Stimulated activated CD4-positive, alpha-beta T cell treated with anti-CD3 and anti-CD28 coated beads, Interleukin-4, amount 100 ng/mL, for 48 hours (primary cell): ENCODE results near the gene KIF3C.
"Not testable (repeated sequence)": the region's sequence is repeated elsewhere in the genome, so short reads cannot be mapped to it uniquely, and the experiment has no call there.

Experiments used
- DNase-seq, 2 donors: peaks; one replicate each; pipeline ENCODE4 v3.0.0-alpha.2; 2020; ENCODE audit warnings: low read depth in 2 of 2

KIF3C gene

GRCh38 chr2:25960920-25961319 lies 21.4 kb downstream of the KIF3C start:
- no peak for DNase-seq

GRCh38 chr2:25960396-25960795 lies 21.9 kb downstream of the KIF3C start:
- DNase-seq = no peak

DNA sequence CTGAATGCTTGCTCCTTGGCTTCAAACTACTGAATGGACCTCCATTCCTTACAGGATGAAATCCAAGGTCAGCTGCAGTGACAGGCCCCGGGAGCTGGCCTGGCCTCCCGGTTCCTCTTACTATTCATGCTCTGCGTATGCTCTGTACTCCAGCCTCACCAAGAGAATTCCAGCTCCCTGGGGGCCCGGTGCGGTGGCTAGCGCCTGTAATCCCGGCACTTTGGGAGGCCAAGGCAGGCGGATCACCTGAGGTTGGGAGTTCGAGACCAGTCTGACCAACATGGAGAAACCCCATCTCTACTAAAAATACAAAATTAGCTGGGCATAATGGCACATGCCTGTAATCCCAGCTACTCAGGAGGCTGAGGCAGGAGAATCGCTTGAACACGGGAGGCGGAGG lies 23.7 kb downstream of the KIF3C start:
- not testable (repeated sequence) for DNase-seq

DNA sequence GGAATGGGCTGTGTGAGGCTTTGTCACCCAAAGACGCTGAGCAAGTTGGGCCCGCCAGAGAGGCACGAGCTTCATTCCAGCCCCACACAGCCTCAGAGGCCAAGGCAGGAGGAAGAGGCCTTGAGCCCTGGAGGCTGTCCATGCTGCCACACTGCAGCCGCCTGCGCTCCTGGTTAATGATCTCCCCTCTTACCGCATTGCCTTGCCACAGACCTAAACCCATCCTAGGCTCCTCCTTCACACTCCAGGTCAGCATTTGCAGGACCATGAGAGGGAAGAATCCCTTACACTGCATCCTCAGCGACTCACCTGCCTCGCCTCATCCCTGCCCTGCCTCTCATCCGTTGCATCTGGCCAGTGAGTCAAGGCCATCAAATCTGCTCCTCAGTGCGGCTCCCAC lies 24.6 kb downstream of the KIF3C start:
- DNase-seq = no peak

- no peak for DNase-seq
Observed at GRCh38 chr2:25955869-25956535, 26.3 kb downstream of the KIF3C start.

- DNase-seq = no peak
Observed at GRCh38 chr2:25955036-25955435, 27.3 kb downstream of the KIF3C start.

DNA sequence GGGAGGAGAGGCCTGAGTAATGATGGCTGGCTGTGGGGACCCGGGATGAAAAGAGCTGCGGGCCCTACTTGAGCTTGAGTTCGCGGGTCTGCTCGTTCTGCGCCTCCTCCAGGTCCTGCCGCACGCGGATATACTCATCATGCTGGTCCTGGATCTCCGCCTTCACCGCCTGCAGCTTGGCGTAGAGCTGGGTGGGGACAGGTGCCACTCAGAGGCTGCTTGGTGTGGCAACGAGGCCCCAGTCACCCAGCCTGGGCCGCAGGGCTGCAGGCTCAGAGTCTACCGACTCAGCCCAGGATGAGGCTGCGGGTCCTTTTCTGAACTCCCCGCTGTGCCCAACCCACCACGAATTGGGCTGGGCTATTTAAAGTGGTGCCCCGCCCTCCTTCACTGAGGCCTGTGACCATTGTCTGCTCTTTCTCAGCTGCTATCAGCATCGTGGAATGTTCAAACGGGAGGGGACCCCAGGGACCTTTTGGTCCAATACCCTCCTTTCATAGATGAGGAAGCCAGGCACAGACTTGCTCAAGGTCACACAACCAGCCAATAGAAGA lies 28.0 kb downstream of the KIF3C start:
- DNase-seq = no peak

DNA sequence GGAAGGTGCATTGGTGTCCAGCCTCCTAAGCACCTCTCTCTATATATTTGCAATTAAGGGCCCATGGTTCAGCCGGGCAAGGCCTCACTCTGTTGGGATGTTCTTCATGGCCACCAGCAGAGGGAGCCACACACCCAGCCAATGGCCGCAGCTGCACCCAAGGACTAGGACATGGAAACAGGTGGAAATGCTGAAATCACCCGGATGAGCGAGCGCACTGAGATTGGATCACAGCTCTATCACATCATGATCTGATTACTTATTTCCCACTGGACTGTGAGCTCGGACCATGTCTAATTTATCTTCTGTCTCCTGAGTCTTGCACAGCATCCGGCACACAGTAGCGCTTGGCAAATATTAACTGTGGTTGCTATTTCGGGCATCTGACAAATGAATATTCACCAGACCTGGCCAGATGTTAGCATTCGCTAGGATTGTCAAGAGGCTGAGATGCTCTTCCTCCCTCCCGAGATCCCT lies 31.2 kb downstream of the KIF3C start:
- DNase-seq = peak; percentile 60

- DNase-seq = no peak
Observed at GRCh38 chr2:25948437-25948836, 33.9 kb downstream of the KIF3C start.

DNA sequence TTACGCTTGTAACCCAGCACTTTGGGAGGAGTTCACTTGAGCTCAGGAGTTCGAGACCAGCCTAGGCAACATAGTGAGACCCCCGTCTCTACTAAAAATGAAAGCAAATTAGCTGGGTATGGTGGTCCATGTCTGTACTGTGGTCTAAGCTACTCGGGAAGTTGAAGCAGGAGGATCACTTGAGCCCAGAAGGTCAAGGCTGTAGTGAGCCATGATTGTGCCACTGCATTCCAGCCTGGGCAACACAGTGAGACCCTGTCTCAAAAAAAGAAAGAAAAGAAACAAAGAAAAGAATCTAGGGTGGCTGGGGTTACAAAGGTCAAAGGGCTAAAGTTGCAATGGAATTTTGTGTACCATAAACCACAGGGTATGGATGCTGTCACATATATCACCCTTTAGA lies 41.3 kb downstream of the KIF3C start:
- no peak for DNase-seq

GRCh38 chr2:25939257-25939668 lies 43.0 kb downstream of the KIF3C start:
- DNase-seq = no peak

DNA sequence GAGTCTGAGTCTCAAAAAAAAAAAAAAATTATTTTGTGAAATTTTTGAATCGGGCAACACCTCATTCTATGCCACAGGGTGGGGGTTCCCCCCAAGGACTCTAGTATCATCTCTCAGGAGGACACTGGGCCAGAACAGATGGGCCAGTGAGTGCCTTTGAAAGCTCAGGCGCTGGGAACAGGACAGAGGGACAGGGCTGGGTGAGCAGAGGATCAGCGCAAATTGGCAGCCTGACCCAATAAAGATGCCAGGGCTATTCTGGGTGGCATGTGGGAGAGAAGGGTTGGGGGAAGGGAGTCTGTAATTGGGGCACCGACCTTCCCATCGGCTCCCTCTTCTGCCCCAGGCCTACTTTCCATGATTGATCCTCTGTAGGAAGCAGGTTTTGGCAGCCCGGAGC lies 44.0 kb downstream of the KIF3C start:
- no peak for DNase-seq

DNA sequence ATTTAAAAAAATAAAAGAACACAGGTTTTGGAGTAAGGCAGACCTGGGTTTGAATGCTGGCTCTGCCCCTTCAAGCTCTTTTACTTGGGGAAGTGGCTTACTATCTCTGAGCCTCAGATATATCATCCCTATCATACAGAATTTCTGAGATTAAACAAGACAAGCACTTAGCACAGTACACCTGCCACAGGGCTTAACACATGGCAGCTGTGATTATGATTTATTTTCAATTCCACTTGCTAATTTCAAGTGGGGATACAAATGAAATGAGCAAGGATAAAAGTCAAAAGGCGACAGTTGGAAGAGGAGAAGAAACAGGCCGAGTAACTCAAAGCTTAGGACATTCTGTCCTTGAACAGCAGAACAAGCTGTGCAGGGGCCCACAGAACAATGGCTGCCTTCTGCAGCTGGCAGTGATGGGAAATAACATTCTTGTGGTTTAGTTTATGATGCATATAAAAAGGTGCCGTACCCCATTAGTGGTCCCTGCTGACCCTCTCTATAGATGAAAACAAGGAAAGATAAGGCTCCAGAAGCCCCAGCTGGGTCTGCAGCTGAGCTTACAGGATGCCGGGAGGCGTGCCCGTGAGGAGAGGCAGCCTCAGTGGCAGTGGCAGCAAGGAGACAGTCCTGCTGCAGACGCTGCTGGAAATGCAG lies 45.3 kb downstream of the KIF3C start:
- DNase-seq = no peak

DNA sequence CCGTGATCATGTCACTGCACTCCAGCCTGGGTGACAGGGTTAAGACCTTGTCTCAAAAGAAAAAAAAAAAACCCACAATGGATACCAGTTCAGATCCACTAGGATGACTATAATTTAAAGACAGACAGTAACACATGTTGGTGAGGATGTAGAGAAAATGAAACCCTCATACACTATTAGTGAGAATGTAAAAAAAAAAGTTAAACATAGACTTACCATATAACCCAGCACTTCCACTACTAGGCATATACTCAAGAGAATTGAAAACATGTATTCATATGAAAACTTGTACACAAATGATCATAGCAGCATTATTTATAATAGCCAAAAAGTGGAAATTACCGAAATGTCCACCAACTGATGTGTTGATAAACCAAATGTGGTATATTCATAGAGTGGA lies 48.7 kb downstream of the KIF3C start:
- DNase-seq = no peak

DNA sequence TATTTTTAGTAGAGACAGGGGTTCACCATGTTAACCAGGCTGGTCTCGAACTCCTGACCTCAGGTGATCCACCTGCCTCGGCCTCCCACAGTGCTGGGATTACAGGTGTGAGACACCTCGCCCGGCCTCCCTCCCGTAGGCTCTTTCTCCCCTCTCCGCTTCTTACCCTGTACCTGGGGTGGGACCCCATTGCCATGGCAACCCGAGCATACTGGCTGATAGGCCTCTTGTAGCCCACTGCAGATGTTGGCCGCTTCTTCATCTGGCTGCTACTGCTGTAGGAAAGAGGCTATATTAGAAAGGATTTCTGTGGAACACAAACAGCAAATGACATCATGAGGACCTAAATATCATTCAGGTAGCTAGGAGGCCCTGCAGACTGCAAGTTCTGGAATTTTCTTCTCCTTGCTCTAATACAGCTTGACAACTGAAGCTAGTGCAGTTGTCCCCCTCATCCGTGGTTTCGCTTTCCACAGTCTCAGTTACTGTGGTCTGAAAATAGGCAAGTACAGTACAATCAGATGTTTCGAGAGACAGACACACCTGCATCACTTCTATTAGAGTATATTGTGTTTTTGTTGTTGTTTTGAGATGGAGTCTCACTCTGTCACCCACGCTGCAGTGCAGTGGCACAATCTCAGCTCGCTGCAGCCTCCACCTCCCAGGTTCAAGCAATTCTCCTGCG lies 52.4 kb downstream of the KIF3C start:
- DNase-seq = no peak

DNA sequence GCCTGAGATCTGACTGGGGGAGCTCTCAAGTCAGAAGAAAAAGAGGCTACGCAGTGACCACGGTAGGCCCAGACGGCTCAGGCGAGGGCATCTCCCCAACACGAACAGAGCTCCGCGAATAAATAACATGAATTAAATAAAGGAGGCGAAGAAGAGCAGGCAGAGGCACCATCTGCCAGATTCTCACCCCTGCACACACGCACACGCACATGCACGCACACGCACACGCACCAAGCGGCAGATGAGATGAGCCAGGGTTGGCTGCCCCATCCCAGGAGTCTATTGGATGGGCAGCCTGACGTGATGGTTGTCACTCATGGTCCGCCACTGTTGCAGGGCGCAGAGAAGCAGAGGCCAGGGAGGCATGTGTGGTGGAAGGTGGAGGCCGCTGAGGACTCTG lies 53.6 kb downstream of the KIF3C start:
- no peak for DNase-seq

GRCh38 chr2:25926984-25927756 lies 55.1 kb downstream of the KIF3C start:
- DNase-seq = no peak

DNA sequence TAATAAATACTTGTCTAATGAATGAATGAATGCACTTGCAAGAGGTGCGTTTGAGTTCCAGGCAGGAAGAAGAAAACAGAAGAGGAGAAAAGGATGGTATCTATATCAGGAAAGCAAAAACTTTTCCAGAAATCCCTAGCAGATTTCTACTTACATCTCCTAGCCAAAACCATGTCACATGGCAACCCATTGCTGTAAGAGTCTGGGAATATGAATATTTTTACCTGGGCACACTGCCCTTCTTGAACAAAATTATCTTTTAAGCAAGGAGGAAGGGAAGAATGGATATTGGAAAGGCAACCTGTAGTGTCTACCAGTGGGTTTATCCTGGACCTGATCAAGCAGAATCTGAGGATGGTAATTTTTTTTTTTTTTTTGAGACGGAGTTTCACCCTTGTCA lies 59.8 kb downstream of the KIF3C start:
- DNase-seq = no peak

DNA sequence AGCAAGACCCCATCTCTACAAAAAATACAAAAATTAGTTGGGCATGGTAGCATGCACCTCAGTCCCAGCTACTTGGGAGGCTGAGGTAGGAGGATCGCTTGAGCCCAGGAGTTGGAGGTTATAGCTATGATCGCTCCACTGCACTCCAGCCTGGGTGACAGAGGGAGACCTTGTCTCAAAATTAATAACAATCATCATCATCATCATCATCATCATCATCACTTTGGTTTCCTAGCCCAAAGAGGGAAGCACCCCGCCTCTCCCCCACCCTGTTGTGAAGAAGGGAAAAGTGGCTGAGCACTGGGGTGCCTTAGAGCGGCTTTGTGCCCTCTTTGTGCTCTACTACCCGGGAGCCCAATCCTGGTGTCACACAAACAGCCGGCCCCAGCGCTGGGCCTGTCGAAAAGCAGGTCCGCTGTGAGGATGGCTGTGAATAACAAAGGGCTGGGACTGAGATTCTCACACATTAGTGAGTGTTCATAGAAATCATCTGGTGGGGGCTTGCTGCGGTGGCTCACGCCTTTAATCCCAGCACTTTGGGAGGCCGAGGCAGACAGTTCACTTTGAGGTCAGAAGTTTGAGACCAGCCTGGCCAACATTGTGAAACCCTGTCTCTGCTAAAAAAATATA lies 61.4 kb downstream of the KIF3C start:
- DNase-seq = no peak

DNA sequence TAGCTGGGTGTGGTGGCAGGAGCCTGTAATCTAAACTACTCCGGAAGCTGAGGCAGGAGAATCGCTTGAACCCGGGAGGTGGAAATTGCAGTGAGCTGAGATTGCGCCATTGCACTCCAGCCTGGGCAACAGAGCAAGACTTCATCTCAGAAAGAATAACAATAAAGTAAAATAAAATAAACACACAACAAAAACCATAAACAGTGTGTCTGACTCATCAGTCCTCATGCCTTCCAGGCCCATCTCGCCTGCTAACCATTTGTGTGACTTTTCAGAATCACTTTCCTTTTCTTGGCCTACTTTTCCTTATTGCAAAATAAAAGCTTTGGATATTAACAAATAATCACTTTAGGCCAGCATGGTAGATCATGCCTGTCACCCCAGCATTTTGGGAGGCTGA lies 62.0 kb downstream of the KIF3C start:
- DNase-seq = no peak

DNA sequence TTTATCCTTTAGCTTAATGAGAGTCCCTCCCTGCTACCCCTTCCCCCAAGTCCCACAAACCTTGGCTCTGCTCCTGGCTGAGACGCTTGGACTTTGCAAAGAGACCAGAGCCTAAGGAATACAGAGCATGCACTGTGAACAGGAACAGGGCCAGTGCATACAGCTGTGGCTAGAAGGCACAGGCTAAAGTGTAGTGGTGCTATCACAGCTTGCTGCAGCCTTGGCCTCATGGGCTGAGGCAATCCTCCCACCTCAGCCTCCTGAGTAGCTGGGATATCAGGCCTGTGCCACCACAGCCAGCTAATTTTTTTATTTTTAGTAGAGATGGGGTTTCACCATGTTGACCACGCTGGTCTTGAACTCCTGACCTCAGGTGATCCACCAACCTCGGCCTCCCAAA lies 64.5 kb downstream of the KIF3C start:
- DNase-seq = no peak

DNA sequence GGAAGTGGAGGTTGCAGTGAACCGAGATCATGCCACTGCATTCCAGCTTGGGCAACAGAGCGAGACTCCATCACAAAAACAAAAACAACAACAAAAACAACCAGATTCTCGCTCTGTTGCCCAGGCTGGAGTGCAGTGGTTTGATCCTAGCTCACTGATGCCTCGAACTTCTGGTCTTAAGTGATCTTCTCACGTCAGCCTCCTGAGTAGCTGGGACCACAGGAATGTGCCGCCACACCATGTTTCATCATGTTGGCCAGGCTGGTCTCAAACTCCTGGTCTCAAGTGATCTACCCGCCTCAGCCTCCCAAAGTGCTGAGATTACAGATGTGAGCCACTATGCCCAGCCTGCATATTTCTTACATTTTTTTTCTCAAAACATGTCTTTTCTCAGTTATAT lies 64.9 kb downstream of the KIF3C start:
- not testable (repeated sequence) for DNase-seq
